Peyer's patch (tissue), 4 donors: Measurements from ENCODE around the gene CLDN7.

Experiments used
- POLR2A ChIP-seq, 2 donors: fragments of 450-650 bp; IDR thresholded peaks; one replicate each; pipeline ENCODE4 v1.5.1; 2017; ENCODE audit warnings: antibody characterized with exemption in 2 of 2, mild to moderate bottlenecking in 2 of 2, moderate library complexity in 2 of 2
- TF ChIP-seq, protein P1 (sequence below), 6 experiments: fragments of 450-650 bp in 4 of 6; fragments of 200-600 bp in 2 of 6; sonication (generic) in 1 of 6; IDR thresholded peaks; one replicate each; pipeline ENCODE4 v1.5.1; 2017 to 2019; ENCODE audit warnings: antibody characterized with exemption in 6 of 6, mild to moderate bottlenecking in 3 of 6, moderate library complexity in 1 of 6

DNA sequence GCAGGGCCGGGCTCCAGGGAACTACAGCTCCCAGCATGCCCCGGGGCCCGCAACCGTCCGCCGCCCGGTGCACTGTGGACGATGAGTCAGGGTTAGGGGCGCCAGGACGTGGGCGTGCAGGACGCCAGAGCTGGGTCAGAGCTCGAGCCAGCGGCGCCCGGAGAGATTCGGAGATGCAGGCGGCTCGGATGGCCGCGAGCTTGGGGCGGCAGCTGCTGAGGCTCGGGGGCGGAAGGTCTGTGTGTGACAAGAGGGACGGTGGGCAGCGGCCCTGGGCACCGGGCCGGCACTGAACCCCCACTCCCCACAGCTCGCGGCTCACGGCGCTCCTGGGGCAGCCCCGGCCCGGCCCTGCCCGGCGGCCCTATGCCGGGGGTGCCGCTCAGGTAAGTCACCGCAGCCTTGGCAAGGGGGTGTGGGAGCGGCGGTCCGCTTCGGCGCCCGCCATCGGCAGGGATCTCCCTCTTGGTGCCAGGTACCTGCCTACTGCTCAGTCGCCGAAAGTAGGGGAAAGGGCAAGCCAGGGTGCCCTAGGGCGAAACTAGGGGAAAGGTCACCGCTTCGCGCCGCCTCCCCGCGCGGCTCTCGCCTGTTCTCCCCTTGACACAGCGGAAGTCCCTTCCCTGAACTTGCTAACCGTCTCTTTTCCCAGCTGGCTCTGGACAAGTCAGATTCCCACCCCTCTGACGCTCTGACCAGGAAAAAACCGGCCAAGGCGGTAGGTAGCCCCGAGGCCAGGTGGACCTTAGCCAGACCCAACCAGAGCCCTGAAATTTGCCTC is 42.3 kb downstream of the CLDN7 start, which contains the start of the genes ACADVL and DLG4:
- TF ChIP-seq, protein P1, sequence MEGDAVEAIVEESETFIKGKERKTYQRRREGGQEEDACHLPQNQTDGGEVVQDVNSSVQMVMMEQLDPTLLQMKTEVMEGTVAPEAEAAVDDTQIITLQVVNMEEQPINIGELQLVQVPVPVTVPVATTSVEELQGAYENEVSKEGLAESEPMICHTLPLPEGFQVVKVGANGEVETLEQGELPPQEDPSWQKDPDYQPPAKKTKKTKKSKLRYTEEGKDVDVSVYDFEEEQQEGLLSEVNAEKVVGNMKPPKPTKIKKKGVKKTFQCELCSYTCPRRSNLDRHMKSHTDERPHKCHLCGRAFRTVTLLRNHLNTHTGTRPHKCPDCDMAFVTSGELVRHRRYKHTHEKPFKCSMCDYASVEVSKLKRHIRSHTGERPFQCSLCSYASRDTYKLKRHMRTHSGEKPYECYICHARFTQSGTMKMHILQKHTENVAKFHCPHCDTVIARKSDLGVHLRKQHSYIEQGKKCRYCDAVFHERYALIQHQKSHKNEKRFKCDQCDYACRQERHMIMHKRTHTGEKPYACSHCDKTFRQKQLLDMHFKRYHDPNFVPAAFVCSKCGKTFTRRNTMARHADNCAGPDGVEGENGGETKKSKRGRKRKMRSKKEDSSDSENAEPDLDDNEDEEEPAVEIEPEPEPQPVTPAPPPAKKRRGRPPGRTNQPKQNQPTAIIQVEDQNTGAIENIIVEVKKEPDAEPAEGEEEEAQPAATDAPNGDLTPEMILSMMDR (IDR thresholded peaks at IDR 0.05): peak in 1 of 6 experiments; percentile 2
- peak; percentile 77 to 91 for TF ChIP-seq POLR2A (IDR thresholded peaks at IDR 0.05)
